IMR-90 (cell line): Measurements from ENCODE around the gene INPP4A. TPM values are rescaled to one million over a fixed set of nuclear protein-coding genes. Genes with fewer than 3 reads are reported as not detected.

Source experiments
- ATAC-seq: fragments of 200-7000 bp; cut with Tn5 transposase; 2 replicates; pipeline ENCODE4 v1.9.1; 2020; ENCODE audit warnings: low read depth, mild to moderate bottlenecking, moderate library complexity
- BruUV-seq: library from RNA; stranded (reverse); fragments of 400-500 nt; replicated peaks from 2 replicates; lab custom pipeline; 2021; lab: Mats Ljungman, UMichigan
- CTCF ChIA-PET: fragments of 300-600 bp; formaldehyde crosslinking; extraction: SDS; loops from one replicate; lab custom pipeline; 2021; ENCODE audit warnings: antibody characterized with exemption; lab: Yijun Ruan, JAX
- POLR2A ChIA-PET: fragments of 300-600 bp; sonication (Branson Sonifier 250); formaldehyde crosslinking; loops from one replicate; lab custom pipeline; 2022; ENCODE audit warnings: antibody characterized with exemption; ENCODE audit not compliant: unreplicated experiment; lab: Charles Lee
- DNase-seq: peaks from one replicate; pipeline ENCODE4 v3.0.0; 2013
- H2AFZ ChIP-seq: replicated peaks from 2 replicates; pipeline ENCODE3; 2013; ENCODE audit warnings: low read length, mild to moderate bottlenecking; ENCODE audit not compliant: poor library complexity
- H2AK5ac ChIP-seq: 2 replicates; pipeline ENCODE4 v1.6.1; 2013; ENCODE audit warnings: low read depth, low read length, inconsistent platforms
- H2AK9ac ChIP-seq: replicated peaks from 2 replicates; pipeline ENCODE3; 2013; ENCODE audit warnings: mild to moderate bottlenecking, low read depth, low read length, moderate library complexity; ENCODE audit not compliant: poor library complexity
- H2BK120ac ChIP-seq: 2 replicates; pipeline ENCODE4 v1.6.1; 2013; ENCODE audit warnings: low read depth, low read length, inconsistent platforms
- H2BK15ac ChIP-seq: 3 replicates; pipeline ENCODE4 v1.6.1; 2013; ENCODE audit warnings: low read depth, low read length, inconsistent platforms
- H2BK20ac ChIP-seq: 2 replicates; pipeline ENCODE4 v1.6.1; 2013; ENCODE audit warnings: low read depth, mild to moderate bottlenecking, inconsistent platforms, low read length, moderate library complexity
- H2BK5ac ChIP-seq: 2 replicates; pipeline ENCODE4 v1.6.1; 2013; ENCODE audit warnings: mild to moderate bottlenecking, low read depth, low read length, inconsistent platforms; ENCODE audit not compliant: poor library complexity, severe bottlenecking
- H3K14ac ChIP-seq: replicated peaks from 2 replicates; pipeline ENCODE4 v1.6.1; 2013; ENCODE audit warnings: low read depth, low read length, inconsistent platforms
- H3K18ac ChIP-seq: 2 replicates; pipeline ENCODE4 v1.6.1; 2013; ENCODE audit warnings: low read depth, low read length, control low read depth
- H3K23ac ChIP-seq: 2 replicates; pipeline ENCODE4 v1.6.1; 2013; ENCODE audit warnings: low read depth, low read length, inconsistent platforms
- H3K27ac ChIP-seq: 2 replicates; pipeline ENCODE4 v1.5.1; 2013; ENCODE audit warnings: mild to moderate bottlenecking, control low read depth, low read length; ENCODE audit not compliant: insufficient read depth
- H3K27me3 ChIP-seq: 2 replicates; pipeline ENCODE4 v1.6.1; 2013; ENCODE audit warnings: low read length; ENCODE audit not compliant: control insufficient read depth, insufficient read depth
- H3K36me3 ChIP-seq: 2 replicates; pipeline ENCODE4 v1.6.1; 2013; ENCODE audit warnings: low read length, mixed read lengths; ENCODE audit not compliant: control insufficient read depth, insufficient read depth
- H3K4ac ChIP-seq: 2 replicates; pipeline ENCODE4 v1.6.1; 2013; ENCODE audit warnings: low read depth, low read length, inconsistent platforms
- H3K4me1 ChIP-seq: 2 replicates; pipeline ENCODE4 v1.6.1; 2013; ENCODE audit warnings: low read length, mixed read lengths; ENCODE audit not compliant: control insufficient read depth, insufficient read depth
- H3K4me2 ChIP-seq: 2 replicates; pipeline ENCODE4 v1.6.1; 2013; ENCODE audit warnings: low read depth, mild to moderate bottlenecking, control low read depth, low read length, moderate library complexity
- H3K4me3 ChIP-seq: 2 replicates; pipeline ENCODE4 v1.5.1; 2013; ENCODE audit warnings: low read depth, mild to moderate bottlenecking, control low read depth, low read length, moderate library complexity; ENCODE audit not compliant: insufficient read depth
- H3K56ac ChIP-seq: 2 replicates; pipeline ENCODE4 v1.6.1; 2013; ENCODE audit warnings: low read length, inconsistent platforms; ENCODE audit not compliant: insufficient read depth; ENCODE audit errors: extremely low read depth
- H3K79me1 ChIP-seq, 2 experiments: 2 replicates each; pipeline ENCODE4 v1.6.1; 2013; ENCODE audit warnings: low read length in 2 of 2, inconsistent platforms in 1 of 2, low read depth in 1 of 2
- H3K9ac ChIP-seq: 2 replicates; pipeline ENCODE4 v1.6.1; 2013; ENCODE audit warnings: low read depth, low read length, control low read depth
- H3K9me1 ChIP-seq: 2 replicates; pipeline ENCODE4 v1.6.1; 2013; ENCODE audit warnings: low read length, inconsistent platforms; ENCODE audit not compliant: insufficient read depth
- H3K9me3 ChIP-seq: 2 replicates; pipeline ENCODE4 v1.6.1; 2013; ENCODE audit warnings: low read length; ENCODE audit not compliant: control insufficient read depth, insufficient read depth
- H4K20me1 ChIP-seq: 2 replicates; pipeline ENCODE4 v1.6.1; 2013; ENCODE audit warnings: low read length, inconsistent platforms; ENCODE audit not compliant: insufficient read depth
- H4K5ac ChIP-seq: 2 replicates; pipeline ENCODE4 v1.6.1; 2013; ENCODE audit warnings: mild to moderate bottlenecking, low read depth, low read length, control low read depth
- H4K8ac ChIP-seq, 2 experiments: 2 replicates each; pipeline ENCODE4 v1.6.1; 2013; ENCODE audit warnings: low read depth in 2 of 2, low read length in 2 of 2, control low read depth in 1 of 2, inconsistent platforms in 1 of 2
- H4K91ac ChIP-seq: 2 replicates; pipeline ENCODE4 v1.6.1; 2013; ENCODE audit warnings: low read depth, low read length, inconsistent platforms; ENCODE audit not compliant: insufficient read depth
- BHLHE40 ChIP-seq: fragments of 150-350 bp; IDR thresholded peaks from 2 replicates; pipeline ENCODE4 v1.6.1; 2016; ENCODE audit warnings: mild to moderate bottlenecking, low read depth, low read length
- CEBPB ChIP-seq: IDR thresholded peaks from 2 replicates; pipeline ENCODE4 v1.6.1; 2012; ENCODE audit warnings: low read depth, low read length, improper control_type of control experiment
- WGBS, 2 experiments: methylation state at CpG; one replicate each; pipeline versions ENCODE4 v1.1.5 to v1.1.7; 2013; ENCODE audit warnings: missing lambda C conversion rate in 2 of 2; ENCODE audit not compliant: insufficient read length in 1 of 2; ENCODE audit errors: extremely low coverage in 2 of 2; 5-methylcytosine and 5-hydroxymethylcytosine counted together
- dilution Hi-C: fragments of 300-500 bp; cut with HindIII; formaldehyde crosslinking; loops from one replicate; pipeline ENCODE4 v1.14.3; 2018; ENCODE audit warnings: low sequenced_read_pairs; ENCODE audit not compliant: unreplicated experiment
- in situ Hi-C: fragments of 300-500 bp; cut with MboI; formaldehyde crosslinking; loops from 3 replicates; pipeline ENCODE4 v1.14.3; 2019; ENCODE audit warnings: low sequenced_read_pairs, inconsistent platforms, mixed read lengths
- intact Hi-C: fragments of 100-400 bp; cut with micrococcal nuclease; formaldehyde crosslinking; loops from 2 replicates; pipeline ENCODE4 v1.10.0; 2022
- polyA plus RNA-seq, 3 experiments: library from polyadenylated mRNA; depleted of rRNA; stranded (reverse); fragments of >200 nt; gene quantifications; 2 replicates each; pipeline ENCODE4 v1.2.3, GENCODE V29; 2012; ENCODE audit warnings: low replicate concordance in 1 of 3
- total RNA-seq: library from RNA; depleted of rRNA; stranded (reverse); fragments of >200 nt; gene quantifications from 2 replicates; pipeline ENCODE4 v1.2.3, GENCODE V29; 2012

Gene INPP4A
- total and polyA plus RNA-seq, 2 of the 4 experiments (the other 2 are of a cell fraction): 14.5 to 27.1 TPM

DNA sequence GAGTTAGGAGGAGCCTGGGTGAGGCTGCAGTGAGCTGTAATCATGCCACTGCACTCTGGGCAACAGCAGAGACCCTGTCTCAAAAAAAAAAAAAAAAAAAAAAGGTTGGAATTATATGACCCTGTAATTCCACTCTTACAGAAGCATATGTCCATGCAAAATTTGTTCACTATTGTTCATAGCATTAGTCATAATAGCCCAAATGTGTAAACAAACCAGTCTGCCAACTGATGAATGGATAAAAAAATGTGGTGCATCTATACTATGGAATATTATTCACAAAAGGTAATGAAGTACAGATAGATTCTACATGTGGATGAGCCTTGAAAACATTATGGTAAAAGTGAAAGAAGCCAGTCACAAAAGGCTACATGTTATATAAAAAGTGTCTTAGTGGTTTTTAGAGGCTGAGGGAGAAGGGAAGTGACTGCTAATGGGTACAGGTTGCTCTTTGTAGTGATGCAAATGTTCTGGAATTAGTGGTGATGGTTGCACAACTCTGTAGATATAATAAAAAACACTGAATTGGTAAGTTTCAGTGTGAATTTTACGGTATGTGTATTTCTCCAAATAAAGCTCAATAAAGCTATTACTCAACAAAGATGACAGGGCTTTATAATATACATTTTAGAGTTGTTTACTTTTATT lies 154.2 kb downstream of the INPP4A start:
- H3K79me1 ChIP-seq: peaks cover 0 to 9% of the 10 kb centered on the region in 2 experiments; a peak in 1 of 4 replicates
- H2BK15ac ChIP-seq: no peak overlapping the region
- WGBS, 2 experiments: no CpG with 5 or more reads among the region's 1 CpG
- H3K4me1 ChIP-seq: no peaks in the 10 kb centered on the region
- H3K14ac ChIP-seq: no peak overlapping the region
- H2BK20ac ChIP-seq: no peak overlapping the region
- H2BK5ac ChIP-seq: no peak overlapping the region
- no peak overlapping the region for H3K56ac ChIP-seq
- H3K4me3 ChIP-seq: no peak overlapping the region
- DNase-seq (peak; percentile 60), ATAC-seq (peak; percentile 17)
- H2BK120ac ChIP-seq: no peak overlapping the region
- no peak overlapping the region for H3K9ac ChIP-seq
- no peak overlapping the region for H3K18ac ChIP-seq
- H2AK5ac ChIP-seq: no peak overlapping the region
- no peak overlapping the region for H3K4me2 ChIP-seq
- intact Hi-C loops (no loop called here), dilution Hi-C loops (no loop called here), in situ Hi-C loops (no loop called here)
- no peak overlapping the region for H3K23ac ChIP-seq
- no TSS peak for BruUV-seq
- H3K27ac ChIP-seq: no peak overlapping the region
- no peak overlapping the region for H4K5ac ChIP-seq
- TF ChIP-seq BHLHE40 (no peak), CEBPB (peak; percentile 81)
- no peak overlapping the region for H2AK9ac ChIP-seq
- H4K91ac ChIP-seq: no peak overlapping the region
- no peak overlapping the region for H3K4ac ChIP-seq
- H3K36me3 ChIP-seq: peaks cover 12% of the 10 kb centered on the region
- H4K20me1 ChIP-seq: no peaks in the 10 kb centered on the region; the same call in 1 of the 2 replicates
- H3K9me3 ChIP-seq: no peaks in the 10 kb centered on the region
- no peak overlapping the region for H2AFZ ChIP-seq
- no peaks in the 10 kb centered on the region for H3K9me1 ChIP-seq
- ChIA-PET CTCF (no interaction called here), POLR2A (no interaction called here)
- no peak overlapping the region for H4K8ac ChIP-seq
- H3K27me3 ChIP-seq: no peaks in the 10 kb centered on the region
